ENCODE measurements around the gene PTPRT.

DNA sequence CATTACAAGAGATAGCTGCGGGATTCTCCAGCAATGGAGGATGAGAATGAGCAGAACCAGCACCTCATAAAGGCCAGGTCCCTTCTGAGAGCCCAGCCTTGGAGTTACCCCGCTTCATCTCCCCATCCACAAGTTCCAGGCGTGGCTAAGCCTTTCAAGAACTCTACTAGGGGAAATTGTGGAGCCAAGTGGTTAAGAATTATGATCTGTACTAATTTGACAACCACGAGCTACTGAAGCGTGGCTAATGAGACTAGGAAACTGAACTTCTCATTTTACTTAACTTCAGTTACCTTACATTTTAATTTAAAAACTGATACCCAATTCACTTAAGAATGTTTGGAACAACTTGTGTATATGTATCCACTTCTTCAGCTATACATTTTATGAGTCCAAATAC, 401.0 kb downstream of the PTPRT start:
- TF ChIP-seq, protein P1, sequence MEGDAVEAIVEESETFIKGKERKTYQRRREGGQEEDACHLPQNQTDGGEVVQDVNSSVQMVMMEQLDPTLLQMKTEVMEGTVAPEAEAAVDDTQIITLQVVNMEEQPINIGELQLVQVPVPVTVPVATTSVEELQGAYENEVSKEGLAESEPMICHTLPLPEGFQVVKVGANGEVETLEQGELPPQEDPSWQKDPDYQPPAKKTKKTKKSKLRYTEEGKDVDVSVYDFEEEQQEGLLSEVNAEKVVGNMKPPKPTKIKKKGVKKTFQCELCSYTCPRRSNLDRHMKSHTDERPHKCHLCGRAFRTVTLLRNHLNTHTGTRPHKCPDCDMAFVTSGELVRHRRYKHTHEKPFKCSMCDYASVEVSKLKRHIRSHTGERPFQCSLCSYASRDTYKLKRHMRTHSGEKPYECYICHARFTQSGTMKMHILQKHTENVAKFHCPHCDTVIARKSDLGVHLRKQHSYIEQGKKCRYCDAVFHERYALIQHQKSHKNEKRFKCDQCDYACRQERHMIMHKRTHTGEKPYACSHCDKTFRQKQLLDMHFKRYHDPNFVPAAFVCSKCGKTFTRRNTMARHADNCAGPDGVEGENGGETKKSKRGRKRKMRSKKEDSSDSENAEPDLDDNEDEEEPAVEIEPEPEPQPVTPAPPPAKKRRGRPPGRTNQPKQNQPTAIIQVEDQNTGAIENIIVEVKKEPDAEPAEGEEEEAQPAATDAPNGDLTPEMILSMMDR (IDR thresholded peaks at IDR 0.05), result no peak
- TF ChIP-seq POLR2A (IDR thresholded peaks at IDR 0.05), result no peak

All from uterus (tissue), 2 donors.